GM12892 (cell line): ENCODE data around the gene NRXN3.

Source experiments
- POLR2A ChIP-seq: IDR thresholded peaks from 2 replicates; pipeline ENCODE4 v1.6.1; 2011; ENCODE audit warnings: low read depth, low read length, control low read depth
- POLR2AphosphoS5 ChIP-seq: IDR thresholded peaks from 2 replicates; pipeline ENCODE4 v1.6.1; 2011; ENCODE audit warnings: low read depth, low read length, control low read depth
- TAF1 ChIP-seq: IDR thresholded peaks from 2 replicates; pipeline ENCODE4 v1.6.1; 2011; ENCODE audit warnings: low read depth, mild to moderate bottlenecking, control low read depth, low read length, borderline replicate concordance

DNA sequence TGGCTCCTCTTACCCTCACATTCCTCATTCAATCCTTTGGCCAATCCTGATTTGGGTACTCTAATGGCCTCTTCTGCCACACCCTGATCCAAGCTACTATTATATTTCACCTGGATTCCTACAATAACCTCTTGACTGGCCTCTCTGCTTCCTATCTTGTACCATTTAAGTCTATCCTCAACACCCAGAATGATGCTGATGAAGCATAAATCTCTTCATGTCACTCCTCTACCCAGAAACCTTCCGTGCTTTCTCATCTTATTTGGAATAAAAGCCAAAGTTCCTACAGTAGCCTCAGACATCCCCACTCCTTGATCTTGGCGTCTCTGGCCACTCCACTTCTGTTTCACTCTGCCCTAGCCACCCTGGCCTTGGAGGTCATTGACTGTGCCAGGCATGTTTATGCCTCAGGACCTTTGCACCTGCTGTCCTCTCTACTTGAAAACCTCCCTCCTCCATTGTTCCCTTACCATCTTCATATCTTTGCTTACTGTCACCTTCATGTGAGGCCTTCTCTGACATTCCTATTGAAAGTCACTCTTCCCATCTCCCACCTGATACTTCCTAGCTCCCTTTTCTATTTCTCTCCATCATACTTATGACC lies 46.4 kb upstream of the NRXN3 start:
- no peak for TF ChIP-seq TAF1
- TF ChIP-seq POLR2A, result no peak
- TF ChIP-seq POLR2AphosphoS5, result no peak
